PC-3 (cell line): ENCODE data around the gene CAPZB.

Experiments used
- CTCF ChIP-seq: fragments of 300-600 bp; sonication (generic); conservative IDR thresholded peaks from 2 replicates; pipeline ENCODE4 v1.5.1; 2017; ENCODE audit warnings: antibody characterized with exemption, low read depth, mild to moderate bottlenecking, low read length
- EZH2phosphoT487 ChIP-seq: fragments of 300-600 bp; sonication (generic); IDR thresholded peaks from 2 replicates; pipeline ENCODE4 v1.6.1; 2018; ENCODE audit warnings: mild to moderate bottlenecking, antibody characterized with exemption, low read length, borderline replicate concordance

- TF ChIP-seq CTCF (no peak), EZH2phosphoT487 (no peak)
These were observed 48.3 kb upstream of the CAPZB start for GRCh38 chr1:19533626-19534025.
